ENCODE results near the gene EHBP1. TPM values are rescaled to one million over a fixed set of nuclear protein-coding genes. Genes with fewer than 3 reads are reported as not detected.

EHBP1 gene
- polyA plus RNA-seq, 1 of the 3 experiments (the other 2 are of a cell fraction) = 62.7 TPM

DNA sequence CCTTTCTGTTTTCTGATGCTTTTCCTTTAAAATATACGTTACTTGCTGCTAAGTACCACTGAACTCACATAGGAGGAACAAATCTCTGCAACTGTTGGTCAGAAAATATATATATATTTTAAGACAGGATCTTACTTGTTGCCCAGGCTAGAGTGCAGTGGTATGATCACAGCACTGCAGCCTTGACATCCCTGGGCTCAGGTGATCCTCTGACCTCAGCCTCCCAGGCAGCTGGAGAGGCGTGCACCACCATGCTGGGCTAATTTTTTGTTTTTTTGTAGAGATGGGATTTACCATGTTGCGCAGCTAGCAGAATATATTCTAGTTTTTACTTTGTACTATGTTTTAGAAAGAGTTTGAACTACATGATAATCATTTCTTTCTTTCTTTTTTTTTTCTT, 51.5 kb downstream of the EHBP1 start:
- peaks cover 3% of the 10 kb centered on the region; the same call in 1 of the 2 replicates for H4K20me1 ChIP-seq (ENCODE audit: insufficient read depth)
- 99% methylated on average over 3 of the region's 3 CpGs for WGBS (ENCODE audit: low lambda C conversion rate)
- no peaks in the 10 kb centered on the region for H3K9me3 ChIP-seq
- no peak overlapping the region for H3K27ac ChIP-seq (ENCODE audit: low read depth in 2 of 2, low read length in 1 of 2)
- H3K27me3 ChIP-seq (ENCODE audit: insufficient read depth) = no peaks in the 10 kb centered on the region
- no peak overlapping the region for H3K4me2 ChIP-seq
- TF ChIP-seq JUND (IDR thresholded peaks at IDR 0.05) = no peak
- TF ChIP-seq, protein P1, sequence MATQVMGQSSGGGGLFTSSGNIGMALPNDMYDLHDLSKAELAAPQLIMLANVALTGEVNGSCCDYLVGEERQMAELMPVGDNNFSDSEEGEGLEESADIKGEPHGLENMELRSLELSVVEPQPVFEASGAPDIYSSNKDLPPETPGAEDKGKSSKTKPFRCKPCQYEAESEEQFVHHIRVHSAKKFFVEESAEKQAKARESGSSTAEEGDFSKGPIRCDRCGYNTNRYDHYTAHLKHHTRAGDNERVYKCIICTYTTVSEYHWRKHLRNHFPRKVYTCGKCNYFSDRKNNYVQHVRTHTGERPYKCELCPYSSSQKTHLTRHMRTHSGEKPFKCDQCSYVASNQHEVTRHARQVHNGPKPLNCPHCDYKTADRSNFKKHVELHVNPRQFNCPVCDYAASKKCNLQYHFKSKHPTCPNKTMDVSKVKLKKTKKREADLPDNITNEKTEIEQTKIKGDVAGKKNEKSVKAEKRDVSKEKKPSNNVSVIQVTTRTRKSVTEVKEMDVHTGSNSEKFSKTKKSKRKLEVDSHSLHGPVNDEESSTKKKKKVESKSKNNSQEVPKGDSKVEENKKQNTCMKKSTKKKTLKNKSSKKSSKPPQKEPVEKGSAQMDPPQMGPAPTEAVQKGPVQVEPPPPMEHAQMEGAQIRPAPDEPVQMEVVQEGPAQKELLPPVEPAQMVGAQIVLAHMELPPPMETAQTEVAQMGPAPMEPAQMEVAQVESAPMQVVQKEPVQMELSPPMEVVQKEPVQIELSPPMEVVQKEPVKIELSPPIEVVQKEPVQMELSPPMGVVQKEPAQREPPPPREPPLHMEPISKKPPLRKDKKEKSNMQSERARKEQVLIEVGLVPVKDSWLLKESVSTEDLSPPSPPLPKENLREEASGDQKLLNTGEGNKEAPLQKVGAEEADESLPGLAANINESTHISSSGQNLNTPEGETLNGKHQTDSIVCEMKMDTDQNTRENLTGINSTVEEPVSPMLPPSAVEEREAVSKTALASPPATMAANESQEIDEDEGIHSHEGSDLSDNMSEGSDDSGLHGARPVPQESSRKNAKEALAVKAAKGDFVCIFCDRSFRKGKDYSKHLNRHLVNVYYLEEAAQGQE (IDR thresholded peaks at IDR 0.05; ENCODE audit: low read depth, low read length) = no peak
- no peak for TF ChIP-seq MXI1 (IDR thresholded peaks at IDR 0.05; ENCODE audit: low read depth, low read length)
- no peak for TF ChIP-seq YY1 (IDR thresholded peaks at IDR 0.05; ENCODE audit: low read depth)
- TF ChIP-seq, protein P2, sequence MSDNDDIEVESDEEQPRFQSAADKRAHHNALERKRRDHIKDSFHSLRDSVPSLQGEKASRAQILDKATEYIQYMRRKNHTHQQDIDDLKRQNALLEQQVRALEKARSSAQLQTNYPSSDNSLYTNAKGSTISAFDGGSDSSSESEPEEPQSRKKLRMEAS (IDR thresholded peaks at IDR 0.05; ENCODE audit: low read depth) = no peak
- TF ChIP-seq, protein P3, sequence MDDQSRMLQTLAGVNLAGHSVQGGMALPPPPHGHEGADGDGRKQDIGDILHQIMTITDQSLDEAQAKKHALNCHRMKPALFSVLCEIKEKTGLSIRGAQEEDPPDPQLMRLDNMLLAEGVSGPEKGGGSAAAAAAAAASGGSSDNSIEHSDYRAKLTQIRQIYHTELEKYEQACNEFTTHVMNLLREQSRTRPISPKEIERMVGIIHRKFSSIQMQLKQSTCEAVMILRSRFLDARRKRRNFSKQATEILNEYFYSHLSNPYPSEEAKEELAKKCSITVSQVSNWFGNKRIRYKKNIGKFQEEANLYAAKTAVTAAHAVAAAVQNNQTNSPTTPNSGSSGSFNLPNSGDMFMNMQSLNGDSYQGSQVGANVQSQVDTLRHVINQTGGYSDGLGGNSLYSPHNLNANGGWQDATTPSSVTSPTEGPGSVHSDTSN (IDR thresholded peaks at IDR 0.05) = no peak
- no peak for TF ChIP-seq GABPA (IDR thresholded peaks at IDR 0.05; ENCODE audit: low read depth)
- no peak for TF ChIP-seq NFIC (IDR thresholded peaks at IDR 0.05; ENCODE audit: borderline replicate concordance)
- TF ChIP-seq MEF2A (IDR thresholded peaks at IDR 0.05; ENCODE audit: borderline replicate concordance, low read depth) = no peak
- no peak for TF ChIP-seq CHD2 (IDR thresholded peaks at IDR 0.05; ENCODE audit: low read length, partially characterized antibody)
- no peak for TF ChIP-seq TAF1 (IDR thresholded peaks at IDR 0.05; ENCODE audit: borderline replicate concordance, low read depth, low read length)
- TF ChIP-seq ELF1 (IDR thresholded peaks at IDR 0.05) = no peak
- TF ChIP-seq EZH2phosphoT487 (IDR thresholded peaks at IDR 0.05; ENCODE audit: borderline replicate concordance, low read depth) = no peak
- TF ChIP-seq FOXM1 (IDR thresholded peaks at IDR 0.05; ENCODE audit: low read depth) = no peak
- no peak for TF ChIP-seq RFX5 (IDR thresholded peaks at IDR 0.05; ENCODE audit: low read length)
- TF ChIP-seq, protein P4, sequence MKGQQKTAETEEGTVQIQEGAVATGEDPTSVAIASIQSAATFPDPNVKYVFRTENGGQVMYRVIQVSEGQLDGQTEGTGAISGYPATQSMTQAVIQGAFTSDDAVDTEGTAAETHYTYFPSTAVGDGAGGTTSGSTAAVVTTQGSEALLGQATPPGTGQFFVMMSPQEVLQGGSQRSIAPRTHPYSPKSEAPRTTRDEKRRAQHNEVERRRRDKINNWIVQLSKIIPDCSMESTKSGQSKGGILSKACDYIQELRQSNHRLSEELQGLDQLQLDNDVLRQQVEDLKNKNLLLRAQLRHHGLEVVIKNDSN (IDR thresholded peaks at IDR 0.05; ENCODE audit: borderline replicate concordance, low read depth) = no peak
- no peak for TF ChIP-seq EP300 (IDR thresholded peaks at IDR 0.05; ENCODE audit: borderline replicate concordance in 1 of 2, low read depth in 1 of 2, low read length in 1 of 2)
- TF ChIP-seq, protein P5, sequence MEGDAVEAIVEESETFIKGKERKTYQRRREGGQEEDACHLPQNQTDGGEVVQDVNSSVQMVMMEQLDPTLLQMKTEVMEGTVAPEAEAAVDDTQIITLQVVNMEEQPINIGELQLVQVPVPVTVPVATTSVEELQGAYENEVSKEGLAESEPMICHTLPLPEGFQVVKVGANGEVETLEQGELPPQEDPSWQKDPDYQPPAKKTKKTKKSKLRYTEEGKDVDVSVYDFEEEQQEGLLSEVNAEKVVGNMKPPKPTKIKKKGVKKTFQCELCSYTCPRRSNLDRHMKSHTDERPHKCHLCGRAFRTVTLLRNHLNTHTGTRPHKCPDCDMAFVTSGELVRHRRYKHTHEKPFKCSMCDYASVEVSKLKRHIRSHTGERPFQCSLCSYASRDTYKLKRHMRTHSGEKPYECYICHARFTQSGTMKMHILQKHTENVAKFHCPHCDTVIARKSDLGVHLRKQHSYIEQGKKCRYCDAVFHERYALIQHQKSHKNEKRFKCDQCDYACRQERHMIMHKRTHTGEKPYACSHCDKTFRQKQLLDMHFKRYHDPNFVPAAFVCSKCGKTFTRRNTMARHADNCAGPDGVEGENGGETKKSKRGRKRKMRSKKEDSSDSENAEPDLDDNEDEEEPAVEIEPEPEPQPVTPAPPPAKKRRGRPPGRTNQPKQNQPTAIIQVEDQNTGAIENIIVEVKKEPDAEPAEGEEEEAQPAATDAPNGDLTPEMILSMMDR (IDR thresholded peaks at IDR 0.05) = no peak
- no peak for TF ChIP-seq FOSL2 (IDR thresholded peaks at IDR 0.05; ENCODE audit: borderline replicate concordance, low read depth)
- no peak for TF ChIP-seq SMC3 (IDR thresholded peaks at IDR 0.05; ENCODE audit: low read depth, low read length)
- ChIA-PET CTCF (interaction anchor here (0.9 kb wide), 1 partner anchor 16 kb away, joined by 3 read pairs; no protein-coding TSS in a partner anchor), POLR2A (no interaction called here)
- H3K4me3 ChIP-seq (ENCODE audit: low read depth in 2 of 2, low read length in 1 of 2) = no peak overlapping the region
- H3K36me3 ChIP-seq (replicated peaks in 1 of 2; ENCODE audit: control insufficient read depth in 1 of 2, insufficient read depth in 2 of 2, low read length in 1 of 2) = no peaks in the 10 kb centered on the region
- no peaks in the 10 kb centered on the region for H3K4me1 ChIP-seq (ENCODE audit: control insufficient read depth in 1 of 2, insufficient read depth in 2 of 2, low read depth in 1 of 2, low read length in 1 of 2)
- H3K9ac ChIP-seq = no peak overlapping the region
- no peak for DNase-seq
- no peaks in the 10 kb centered on the region for H3K9me2 ChIP-seq
- no peak overlapping the region for H2AFZ ChIP-seq (ENCODE audit: low read depth)
- peaks cover 79% of the 10 kb centered on the region for H3K79me2 ChIP-seq (ENCODE audit: insufficient read depth)
- peaks cover 5% of the 10 kb centered on the region for H3F3A ChIP-seq (replicated peaks; ENCODE audit: insufficient read depth)
